Islet of Langerhans (tissue), 1 donor: Measurements from ENCODE around the gene TTC7B.

ENCODE experiments used
- FAIRE-seq: peaks from one replicate; lab custom pipeline; 2011; peaks lifted over from hg19 to GRCh38; lab: Jason Lieb, UNC

The TTC7B gene

DNA sequence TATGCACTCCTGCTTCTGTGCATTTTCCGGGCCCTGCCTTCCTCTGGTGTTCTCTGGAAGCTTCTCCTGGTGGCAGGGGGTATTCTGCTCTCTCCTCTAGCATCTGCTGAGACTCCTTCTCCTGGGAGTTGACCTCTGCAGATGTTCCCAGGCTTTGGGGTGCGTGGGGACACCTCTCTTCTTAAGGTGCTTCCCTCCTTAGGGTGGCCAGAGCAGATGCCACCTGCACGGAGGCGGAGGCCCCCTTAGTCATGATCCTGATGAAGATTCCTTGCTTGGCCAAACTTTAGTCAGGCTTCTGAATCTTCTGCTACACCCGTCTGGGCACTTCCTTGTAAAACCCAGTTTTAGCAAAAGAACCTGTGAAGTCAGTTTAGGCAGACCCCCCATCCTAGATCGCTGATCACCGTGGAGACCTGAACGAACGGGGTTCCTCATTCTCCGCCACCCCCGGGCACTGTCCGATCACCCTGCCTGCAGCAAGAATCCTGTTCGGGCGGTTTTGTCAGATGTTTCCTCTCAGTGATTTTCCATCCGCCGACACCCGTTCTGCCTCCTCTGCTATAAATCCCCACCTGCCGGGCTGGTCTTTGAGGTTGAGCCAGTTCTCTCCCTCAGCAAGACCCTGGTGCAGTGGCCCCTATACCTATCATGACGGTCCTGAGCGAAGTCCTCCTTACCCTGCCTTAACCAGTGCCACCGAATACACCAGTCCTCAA, 307.5 kb downstream of the TTC7B start:
- FAIRE-seq: no peak

- FAIRE-seq: no peak
Observed at GRCh38 chr14:90508036-90508435, 308.2 kb downstream of the TTC7B start.

DNA sequence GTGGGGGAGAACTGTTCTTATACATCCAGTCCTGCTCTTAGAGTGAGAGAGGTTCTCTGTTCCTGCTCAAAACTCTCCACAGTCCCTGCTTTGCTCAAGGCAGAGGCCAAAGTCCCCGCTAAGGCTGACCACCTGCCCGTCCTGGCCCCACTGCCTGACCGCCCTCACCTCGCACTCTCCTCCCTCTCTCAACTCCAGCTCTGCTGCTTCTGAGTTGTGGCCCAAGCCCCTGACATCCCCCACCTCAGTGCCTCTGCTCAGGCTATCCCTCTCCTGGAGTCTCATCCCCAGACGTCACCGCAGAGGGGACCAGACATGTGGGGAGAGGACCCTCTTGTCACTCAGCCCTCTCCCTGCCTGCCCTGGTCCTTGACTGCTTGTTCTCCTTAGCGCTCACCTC, 308.8 kb downstream of the TTC7B start:
- FAIRE-seq: no peak

- FAIRE-seq: no peak
Observed at GRCh38 chr14:90506748-90507147, 309.5 kb downstream of the TTC7B start.

GRCh38 chr14:90505531-90505930, 310.7 kb downstream of the TTC7B start:
- FAIRE-seq: no peak

DNA sequence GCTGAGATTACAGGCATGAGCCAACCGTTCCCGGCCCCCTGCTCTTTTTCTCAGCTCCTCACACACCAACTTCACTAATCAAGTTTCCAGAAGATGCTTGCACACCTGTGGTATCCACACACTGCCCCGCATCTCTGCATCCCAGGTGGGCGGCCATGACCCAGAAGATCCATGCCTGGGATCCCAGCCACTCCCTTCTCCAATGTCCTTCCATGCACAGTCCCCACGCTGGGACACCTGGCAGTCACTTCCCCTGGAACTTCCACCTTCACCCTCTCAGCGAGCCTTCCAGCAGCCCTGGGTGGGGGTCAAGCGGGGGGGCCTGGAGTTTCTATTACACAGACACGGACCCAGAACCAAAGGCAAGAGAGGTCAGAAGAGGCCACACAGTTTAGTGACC, 311.6 kb downstream of the TTC7B start:
- no peak for FAIRE-seq

- FAIRE-seq: no peak
Observed at GRCh38 chr14:90503582-90503981, 312.6 kb downstream of the TTC7B start.

DNA sequence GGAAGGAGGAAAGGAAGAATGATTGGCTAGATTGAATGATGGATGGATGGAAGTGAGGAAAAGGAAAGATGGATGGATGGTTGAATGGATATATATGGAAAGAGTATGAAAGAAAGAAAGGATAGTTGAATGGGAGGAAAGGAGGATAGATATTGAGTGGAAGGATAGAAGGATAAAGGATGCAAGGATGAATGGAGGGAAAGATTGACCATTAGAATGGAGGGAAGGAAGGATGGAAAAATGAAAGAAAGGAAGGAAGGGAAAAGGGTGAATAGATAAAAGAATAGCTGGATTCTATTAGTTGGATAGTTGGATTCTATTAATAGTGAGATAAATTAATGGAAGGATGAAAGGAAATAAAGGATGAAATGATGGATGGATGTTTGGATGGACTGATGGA, 313.5 kb downstream of the TTC7B start:
- FAIRE-seq: no peak

DNA sequence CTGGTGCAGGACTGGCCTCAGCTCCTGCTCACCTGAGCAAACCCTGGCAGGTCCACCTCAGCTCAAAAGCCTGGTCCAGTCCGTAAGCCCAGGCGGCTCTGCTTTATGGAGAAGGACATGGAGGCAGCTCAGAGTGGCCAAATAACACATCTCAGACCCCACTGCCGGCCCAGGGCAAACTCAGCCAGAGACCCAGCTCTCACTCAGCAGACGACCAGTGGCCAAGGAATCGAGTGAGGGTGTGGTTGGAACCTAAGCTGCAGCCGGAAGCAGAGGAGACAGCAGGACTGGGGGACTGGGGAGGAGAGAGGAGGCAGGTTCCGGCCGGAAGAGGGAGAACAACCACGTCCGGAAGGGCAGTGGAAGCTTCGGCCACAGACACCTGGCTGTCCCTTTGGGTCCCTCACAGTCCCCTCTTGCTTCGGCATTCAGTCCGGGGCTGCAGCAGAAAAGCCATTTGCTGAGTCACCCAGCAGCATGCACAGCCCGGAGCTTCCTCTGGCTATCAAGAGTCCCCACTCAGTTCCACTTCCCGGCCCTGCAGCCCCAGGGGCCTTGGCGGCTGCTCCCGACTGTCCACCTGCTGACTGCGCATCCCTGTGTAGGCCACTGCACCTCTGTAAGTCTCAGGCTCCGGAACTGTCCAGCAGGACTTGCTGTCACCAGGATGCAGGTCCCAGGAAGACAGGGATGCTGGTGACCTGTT, 315.4 kb downstream of the TTC7B start:
- no peak for FAIRE-seq

- no peak for FAIRE-seq
Observed at GRCh38 chr14:90499908-90500664, 316.1 kb downstream of the TTC7B start.

DNA sequence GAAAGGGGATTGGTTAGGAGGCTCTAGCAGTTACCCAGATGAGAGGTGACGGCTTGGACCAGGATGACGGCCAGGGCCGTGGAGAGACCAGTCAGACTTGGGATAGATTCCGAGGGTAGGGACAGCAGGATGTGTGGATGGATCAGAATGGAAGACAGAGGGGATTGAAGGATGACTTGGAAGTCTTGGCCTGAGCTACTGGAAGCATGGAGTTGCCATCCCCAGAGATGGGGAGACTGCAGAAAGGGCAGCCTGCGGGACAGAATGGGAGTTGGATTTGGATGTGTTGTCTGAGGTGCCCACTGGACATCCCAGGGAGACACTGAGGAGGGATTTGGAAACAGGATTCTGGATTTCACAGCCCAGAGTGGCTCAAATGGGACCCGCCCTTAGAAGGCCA, 317.1 kb downstream of the TTC7B start:
- no peak for FAIRE-seq

- no peak for FAIRE-seq
Observed at GRCh38 chr14:90498198-90498597, 318.0 kb downstream of the TTC7B start.

DNA sequence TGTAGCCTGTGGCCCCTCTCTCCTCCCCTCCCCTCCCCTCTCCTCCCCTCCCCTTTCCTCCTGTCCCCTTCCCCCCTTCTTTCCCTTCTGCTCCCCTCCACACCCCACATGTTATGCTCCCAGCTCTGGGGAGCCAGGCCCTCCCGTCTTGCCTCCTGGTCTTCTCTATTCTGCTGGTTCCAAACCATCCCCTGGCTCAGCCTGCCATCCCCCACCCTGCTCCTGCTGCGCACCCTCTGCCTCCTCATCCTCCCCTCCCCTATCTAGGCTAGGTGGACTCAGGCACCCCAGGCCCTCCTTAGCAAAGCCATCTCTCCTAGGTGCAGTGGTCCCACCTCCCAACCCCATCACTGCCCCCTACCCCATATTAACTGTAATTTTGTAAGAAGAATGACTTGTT, 319.9 kb downstream of the TTC7B start:
- FAIRE-seq: no peak

DNA sequence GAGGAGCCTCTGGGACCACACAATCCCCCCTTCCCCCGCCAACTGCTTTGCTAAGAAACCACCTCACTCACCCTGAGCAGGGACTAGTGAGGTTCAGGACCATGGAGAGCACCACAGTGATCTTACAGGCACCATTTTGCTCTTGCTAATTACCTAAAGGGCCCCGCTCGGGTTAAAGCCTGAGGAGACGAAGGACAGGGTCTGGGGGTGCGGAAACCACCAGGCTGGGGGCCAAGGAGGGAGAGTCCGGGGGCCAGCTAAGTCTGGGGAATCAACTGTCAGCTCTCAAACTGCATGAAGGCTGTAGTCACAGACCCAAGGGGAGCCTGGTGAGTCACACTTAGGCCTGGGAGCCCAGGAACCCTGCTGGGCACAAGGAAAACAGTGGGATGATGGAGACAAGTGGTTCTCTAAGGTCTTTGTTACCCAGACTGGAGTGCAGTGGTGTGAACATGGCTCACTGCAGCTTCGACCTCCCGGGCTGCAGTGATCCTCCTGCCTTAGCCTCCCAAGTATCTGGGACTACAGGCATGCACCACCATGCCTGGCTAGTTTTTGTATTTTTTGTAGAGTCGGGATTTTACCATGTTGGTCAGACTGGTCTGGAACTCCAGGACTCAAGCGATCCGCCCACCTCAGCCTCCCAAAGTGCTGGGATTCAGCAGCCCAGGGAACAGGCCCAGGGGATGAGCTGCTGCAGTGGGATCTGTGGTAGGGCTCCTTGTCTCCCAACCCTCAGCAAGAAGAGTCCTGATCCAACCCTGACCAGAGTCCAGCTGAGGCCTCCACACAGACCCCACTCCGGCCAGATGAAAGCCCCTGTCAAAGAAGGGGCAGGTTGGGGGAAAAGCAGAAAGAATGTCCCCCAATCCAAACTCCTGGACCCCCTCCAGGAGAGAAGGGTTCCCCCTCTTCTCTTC, 320.6 kb downstream of the TTC7B start:
- FAIRE-seq: no peak

DNA sequence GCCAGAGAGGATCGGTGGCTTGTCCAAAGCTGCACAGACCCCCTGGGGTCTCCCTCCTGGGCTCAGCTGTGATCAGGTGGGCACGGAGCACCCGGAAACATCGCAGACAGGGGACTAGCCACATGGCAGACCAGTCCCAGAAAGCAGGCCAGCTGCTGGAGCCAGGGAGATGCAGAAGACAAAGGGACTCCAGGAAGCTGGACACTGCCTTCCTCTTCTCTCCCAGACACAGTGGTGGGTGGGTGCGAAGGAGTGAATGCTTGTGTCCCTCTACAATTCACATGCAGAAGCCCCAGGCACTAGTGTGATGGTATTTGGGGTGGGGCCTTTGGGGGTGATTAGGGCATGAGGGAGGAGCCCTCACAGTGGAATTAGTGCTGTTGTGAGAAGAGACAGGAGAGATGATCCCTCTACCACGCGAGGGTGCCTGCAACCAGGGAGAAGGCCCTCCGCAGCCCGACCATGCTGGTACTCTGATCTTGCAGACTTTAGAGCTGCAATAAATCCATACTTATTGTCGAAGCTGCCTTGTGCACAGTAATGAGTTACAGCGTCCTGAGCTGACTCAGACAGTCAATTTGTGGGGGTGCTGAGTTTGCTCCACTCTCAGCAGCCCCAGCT, 324.2 kb downstream of the TTC7B start:
- no peak for FAIRE-seq

DNA sequence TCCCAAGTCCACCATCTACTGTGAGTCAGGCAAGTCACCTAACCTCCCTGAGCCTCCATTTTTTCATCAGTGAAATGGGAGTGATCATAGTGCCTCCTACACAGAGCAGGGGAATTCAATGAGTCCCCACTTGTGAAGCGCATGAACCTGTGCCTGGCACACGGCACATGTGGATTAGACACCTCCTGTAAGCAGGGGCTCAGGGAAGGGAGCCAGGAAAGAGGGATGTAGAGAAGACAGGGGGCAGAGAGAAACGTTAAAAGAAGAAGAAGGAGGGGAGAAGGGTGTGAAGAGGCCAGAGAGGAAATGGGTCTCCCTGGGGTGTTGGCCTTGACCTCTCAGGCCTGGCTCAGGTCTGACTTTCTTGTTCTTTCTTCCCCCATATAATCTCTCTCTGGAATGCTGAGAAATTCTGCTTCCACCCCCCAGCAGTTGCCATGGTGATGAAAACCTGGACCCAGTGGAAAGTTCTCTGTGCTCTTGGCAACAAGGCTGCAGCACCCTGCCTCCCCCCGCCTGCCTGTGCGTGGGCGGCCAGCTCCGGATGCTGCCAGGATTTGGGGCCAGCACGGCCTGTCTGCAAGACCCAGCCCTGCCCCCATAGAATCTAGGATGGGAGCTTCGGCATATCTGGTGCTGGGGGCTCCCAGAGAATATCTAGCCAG, 324.9 kb downstream of the TTC7B start:
- FAIRE-seq: no peak

GRCh38 chr14:90490720-90491050, 325.5 kb downstream of the TTC7B start:
- no peak for FAIRE-seq

DNA sequence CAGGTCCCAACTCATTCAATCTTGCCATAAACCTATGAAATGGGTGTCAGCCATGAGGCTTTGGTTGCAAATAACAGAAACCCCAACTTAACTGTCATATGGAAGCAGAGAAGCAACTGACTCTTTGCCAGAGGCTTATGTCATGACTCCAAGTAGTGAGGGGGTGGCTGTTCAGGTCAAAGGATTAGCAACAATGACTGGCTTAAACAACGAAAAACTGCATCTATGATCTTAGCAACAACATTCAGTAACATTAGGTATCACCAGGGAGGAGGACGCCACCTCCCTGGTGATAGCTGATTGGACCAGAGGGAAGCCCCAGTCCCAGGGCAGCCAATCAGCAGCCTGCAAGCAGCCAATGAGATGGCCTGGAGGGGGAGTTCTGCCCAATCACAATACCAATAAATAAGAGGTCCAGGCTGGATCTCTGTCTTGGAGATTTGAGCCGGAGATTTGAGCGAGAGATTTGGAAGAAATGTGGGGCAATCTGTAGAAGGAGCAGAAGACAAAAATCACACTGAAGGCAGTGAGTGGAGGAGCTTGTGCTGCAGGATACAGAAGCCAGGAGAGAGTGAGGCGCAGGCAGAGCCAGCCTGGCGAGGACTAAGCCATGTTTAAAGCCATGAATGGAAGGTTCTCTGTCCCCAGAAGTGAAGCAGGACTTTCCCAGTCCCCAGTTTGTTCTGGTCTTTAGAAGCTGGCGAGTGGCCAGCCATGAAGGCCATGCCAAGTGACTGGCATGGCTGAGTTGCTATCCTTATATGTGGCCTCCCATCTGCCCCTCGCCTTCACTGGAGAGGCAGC, 326.1 kb downstream of the TTC7B start:
- FAIRE-seq: no peak

DNA sequence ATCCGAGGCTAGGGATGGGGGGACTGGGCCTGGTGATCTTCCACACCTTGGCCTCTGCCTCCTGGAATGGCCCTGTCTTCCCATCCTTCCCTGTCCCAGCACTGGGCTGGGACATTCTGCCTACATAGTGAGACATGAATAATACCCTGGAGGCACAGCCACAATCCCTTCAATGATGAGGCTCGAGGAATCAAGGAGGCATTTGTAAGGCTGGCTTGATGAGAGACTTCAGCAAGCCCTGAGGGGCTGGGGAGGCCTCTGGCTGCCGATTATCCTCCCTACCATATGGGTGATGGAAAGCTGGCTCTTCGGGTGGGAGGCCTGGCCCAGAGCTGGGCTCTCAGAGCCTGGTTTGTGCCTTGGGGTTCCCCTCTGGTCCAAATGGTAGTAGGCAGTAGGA, 326.9 kb downstream of the TTC7B start:
- FAIRE-seq: no peak

GRCh38 chr14:90488256-90488655, 328.0 kb downstream of the TTC7B start:
- no peak for FAIRE-seq

- FAIRE-seq: no peak
Observed at GRCh38 chr14:90487462-90487861, 328.8 kb downstream of the TTC7B start.
